ENCODE data around the gene IFI30. TPM values are rescaled to one million over a fixed set of nuclear protein-coding genes. Genes with fewer than 3 reads are reported as not detected.

IFI30 gene
- total RNA-seq, 1 experiment from 2014 or later, result 9.1 TPM

DNA sequence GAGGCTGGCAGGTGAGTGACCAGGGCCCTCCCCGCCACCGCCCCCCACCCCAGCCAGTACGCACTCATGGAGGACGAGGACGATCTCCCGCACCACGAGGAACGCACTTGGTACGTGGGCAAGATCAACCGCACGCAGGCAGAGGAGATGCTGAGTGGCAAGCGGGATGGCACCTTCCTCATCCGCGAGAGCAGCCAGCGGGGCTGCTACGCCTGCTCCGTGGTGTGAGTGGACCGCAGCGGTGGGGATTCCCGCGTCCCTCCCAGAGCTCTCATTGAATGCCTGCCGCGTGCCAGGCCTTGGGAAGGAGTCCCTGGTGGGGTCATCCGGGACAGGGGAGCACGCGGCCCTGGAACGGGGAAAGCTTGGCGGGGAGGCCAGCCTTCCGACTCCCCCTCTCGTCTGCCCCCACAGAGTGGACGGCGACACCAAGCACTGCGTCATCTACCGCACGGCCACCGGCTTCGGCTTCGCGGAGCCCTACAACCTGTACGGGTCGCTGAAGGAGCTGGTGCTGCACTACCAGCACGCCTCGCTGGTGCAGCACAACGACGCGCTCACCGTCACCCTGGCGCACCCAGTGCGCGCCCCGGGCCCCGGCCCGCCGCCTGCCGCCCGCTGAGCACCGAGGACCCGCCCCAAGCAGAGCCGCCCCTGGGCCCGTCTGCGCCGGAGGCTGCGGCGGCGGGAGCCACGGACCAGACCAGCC is 4.8 kb upstream of the IFI30 start:
- TF ChIP-seq CTCF (IDR thresholded peaks at IDR 0.05; ENCODE audit: unreplicated experiment), result no peak
- ChIA-PET CTCF (interaction anchor here (0.6 to 1.9 kb wide), 10 partner anchors 8 to 169 kb away, joined by 3 to 6 read pairs (median 3); no protein-coding TSS in a partner anchor), POLR2A (interaction anchor here (1.3 to 1.9 kb wide), 2 partner anchors 35 to 83 kb away, joined by 3 to 4 read pairs; partner anchors contain the start of gene RAB3A)
- no peak overlapping the region for H3K4me3 Mint-ChIP-seq (ENCODE audit: unreplicated experiment)
- H3K27me3 Mint-ChIP-seq (ENCODE audit: insufficient read depth, unreplicated experiment), result no peaks in the 10 kb centered on the region
- H3K4me1 Mint-ChIP-seq (ENCODE audit: insufficient read depth, unreplicated experiment), result peaks cover 5% of the 10 kb centered on the region
- no peaks in the 10 kb centered on the region for H3K9me3 Mint-ChIP-seq (ENCODE audit: unreplicated experiment)
- H3K36me3 Mint-ChIP-seq (ENCODE audit: insufficient read depth, unreplicated experiment), result peaks cover 77% of the 10 kb centered on the region
- H3K27ac Mint-ChIP-seq (ENCODE audit: low read depth, unreplicated experiment), result no peak overlapping the region
- BruUV-seq (replicated peaks), result no TSS peak
- no peak for DNase-seq (ENCODE audit: unreplicated experiment)
- intact Hi-C loops (cut with micrococcal nuclease), result loop anchor here (1.0 kb wide), 1 partner anchor 56 kb away; no protein-coding TSS in a partner anchor

DNA sequence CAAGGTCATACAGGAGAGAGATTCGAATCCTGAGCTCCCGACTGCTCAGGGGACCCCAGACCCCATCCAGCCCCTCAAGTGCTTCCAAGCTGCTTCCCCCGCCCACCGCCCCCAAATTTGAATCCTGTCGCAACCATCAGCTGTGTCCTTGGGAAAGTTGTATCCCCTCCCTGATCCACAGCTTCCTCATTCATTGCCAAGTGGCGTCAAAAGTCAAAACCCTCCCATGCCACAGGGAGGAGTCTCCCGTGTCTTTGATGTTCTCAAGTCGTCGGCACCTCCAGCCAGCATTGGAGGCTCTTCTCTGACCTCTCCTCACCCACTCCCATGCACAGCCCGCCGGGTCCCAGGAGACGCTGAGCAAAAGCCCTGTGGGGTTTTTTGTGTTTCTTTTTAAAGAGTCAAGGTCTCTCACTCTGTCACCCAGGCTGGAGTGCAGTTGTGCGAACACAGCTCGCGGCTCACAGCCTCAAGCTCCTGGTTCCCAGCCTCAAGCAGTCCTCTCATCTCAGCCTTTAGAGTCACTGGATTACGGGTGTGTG is 2.8 kb upstream of the IFI30 start:
- peaks cover 58% of the 10 kb centered on the region for H3K36me3 Mint-ChIP-seq (ENCODE audit: insufficient read depth, unreplicated experiment)
- DNase-seq (ENCODE audit: unreplicated experiment), result no peak
- H3K4me3 Mint-ChIP-seq (ENCODE audit: unreplicated experiment), result no peak overlapping the region
- peak overlapping the region; percentile 64 for H3K27ac Mint-ChIP-seq (ENCODE audit: low read depth, unreplicated experiment)
- BruUV-seq (replicated peaks), result no TSS peak
- H3K27me3 Mint-ChIP-seq (ENCODE audit: insufficient read depth, unreplicated experiment), result no peaks in the 10 kb centered on the region
- TF ChIP-seq CTCF (IDR thresholded peaks at IDR 0.05; ENCODE audit: unreplicated experiment), result no peak
- CTCF ChIA-PET, result interaction anchor here (0.5 to 1.6 kb wide), 9 partner anchors 10 to 847 kb away, joined by 3 to 13 read pairs (median 3); no protein-coding TSS in a partner anchor
- H3K9me3 Mint-ChIP-seq (ENCODE audit: unreplicated experiment), result no peaks in the 10 kb centered on the region
- POLR2A ChIA-PET, result interaction anchor here (0.6 to 2.4 kb wide), 5 partner anchors 11 to 310 kb away, joined by 3 to 11 read pairs (median 3); partner anchors contain the start of gene MPV17L2
- intact Hi-C loops (cut with micrococcal nuclease), result no loop called here
- peaks cover 5% of the 10 kb centered on the region for H3K4me1 Mint-ChIP-seq (ENCODE audit: insufficient read depth, unreplicated experiment)

GRCh38 chr19:18171605-18172327 is 1.8 kb upstream of the IFI30 start:
- H3K27ac Mint-ChIP-seq (ENCODE audit: low read depth, unreplicated experiment), result peak overlapping the region; percentile 64
- TF ChIP-seq CTCF (IDR thresholded peaks at IDR 0.05; ENCODE audit: unreplicated experiment), result no peak

More at GRCh38 chr19:18171605-18172327, 1.8 kb upstream of the IFI30 start:
- CTCF ChIA-PET, result interaction anchor here (1.0 to 1.8 kb wide), 4 partner anchors 10 to 80 kb away, joined by 3 to 6 read pairs (median 4); no protein-coding TSS in a partner anchor
- H3K4me3 Mint-ChIP-seq (ENCODE audit: unreplicated experiment), result no peak overlapping the region
- H3K4me1 Mint-ChIP-seq (ENCODE audit: insufficient read depth, unreplicated experiment), result peaks cover 5% of the 10 kb centered on the region
- POLR2A ChIA-PET, result interaction anchor here (0.5 to 2.4 kb wide), 8 partner anchors 12 to 103 kb away, joined by 3 to 11 read pairs (median 4); partner anchors contain the start of genes MPV17L2 and RAB3A
- intact Hi-C loops (cut with micrococcal nuclease), result no loop called here
- no TSS peak for BruUV-seq (replicated peaks)
- H3K9me3 Mint-ChIP-seq (ENCODE audit: unreplicated experiment), result no peaks in the 10 kb centered on the region
- no peak for DNase-seq (ENCODE audit: unreplicated experiment)
- no peaks in the 10 kb centered on the region for H3K27me3 Mint-ChIP-seq (ENCODE audit: insufficient read depth, unreplicated experiment)
- peaks cover 48% of the 10 kb centered on the region for H3K36me3 Mint-ChIP-seq (ENCODE audit: insufficient read depth, unreplicated experiment)
